Activated naive CD8-positive, alpha-beta T cell (primary cell): Measurements from ENCODE around the gene C9orf85.
A peak's percentile ranks its signal among the peaks of the same experiment; 100 is the strongest.
"Not testable (repeated sequence)": the region's sequence is repeated elsewhere in the genome, so short reads cannot be mapped to it uniquely, and the experiment has no call there.

Experiments used
- H3K27ac Mint-ChIP-seq: one replicate; pipeline ENCODE4 v1.8.0; 2021; ENCODE audit warnings: mixed read lengths
- H3K27me3 Mint-ChIP-seq: one replicate; pipeline ENCODE4 v1.8.0; 2021; ENCODE audit warnings: mixed read lengths
- H3K36me3 Mint-ChIP-seq: one replicate; pipeline ENCODE4 v1.8.0; 2021; ENCODE audit warnings: mixed read lengths
- H3K4me1 Mint-ChIP-seq: one replicate; pipeline ENCODE4 v1.8.0; 2021; ENCODE audit warnings: low read depth, mixed read lengths
- H3K4me3 Mint-ChIP-seq: one replicate; pipeline ENCODE4 v1.8.0; 2021; ENCODE audit warnings: mild to moderate bottlenecking, mixed read lengths
- H3K9me3 Mint-ChIP-seq: one replicate; pipeline ENCODE4 v1.8.0; 2021; ENCODE audit warnings: low read depth, mixed read lengths

The C9orf85 gene

DNA sequence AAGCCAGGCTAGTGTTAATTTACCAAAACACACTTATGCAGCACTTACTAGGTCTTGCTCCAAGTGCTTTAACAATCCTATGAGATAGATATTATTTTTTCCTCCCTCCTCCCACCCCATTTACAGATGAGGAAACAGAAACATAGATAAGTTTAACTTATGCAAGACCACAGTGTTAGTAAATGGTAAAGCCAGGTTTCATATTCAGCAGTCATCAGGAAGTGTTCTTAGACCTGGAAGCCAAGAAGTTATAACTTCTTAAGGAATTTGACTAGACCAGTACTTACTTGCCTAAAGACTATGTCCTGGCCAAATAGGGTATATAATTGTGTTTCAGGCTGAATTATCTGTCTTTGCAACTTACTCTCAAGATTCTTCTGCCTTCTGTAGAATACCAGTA is 16.3 kb upstream of the C9orf85 start:
- no peak overlapping the region for H3K4me3 Mint-ChIP-seq
- no peaks in the 10 kb centered on the region for H3K27me3 Mint-ChIP-seq
- H3K4me1 Mint-ChIP-seq, result peaks cover 68% of the 10 kb centered on the region
- H3K9me3 Mint-ChIP-seq, result no peaks in the 10 kb centered on the region
- H3K36me3 Mint-ChIP-seq, result peaks cover 4% of the 10 kb centered on the region
- peak overlapping the region; percentile 16 for H3K27ac Mint-ChIP-seq

- Mint-ChIP-seq H3K27me3 (no peaks in the 10 kb centered on the region), H3K4me1 (peaks cover 69% of the 10 kb centered on the region), H3K9me3 (no peaks in the 10 kb centered on the region), H3K36me3 (peaks cover 4% of the 10 kb centered on the region), H3K27ac (peak overlapping the region; percentile 29), H3K4me3 (no peak overlapping the region)
Observed at GRCh38 chr9:71895955-71896354, 15.5 kb upstream of the C9orf85 start.

DNA sequence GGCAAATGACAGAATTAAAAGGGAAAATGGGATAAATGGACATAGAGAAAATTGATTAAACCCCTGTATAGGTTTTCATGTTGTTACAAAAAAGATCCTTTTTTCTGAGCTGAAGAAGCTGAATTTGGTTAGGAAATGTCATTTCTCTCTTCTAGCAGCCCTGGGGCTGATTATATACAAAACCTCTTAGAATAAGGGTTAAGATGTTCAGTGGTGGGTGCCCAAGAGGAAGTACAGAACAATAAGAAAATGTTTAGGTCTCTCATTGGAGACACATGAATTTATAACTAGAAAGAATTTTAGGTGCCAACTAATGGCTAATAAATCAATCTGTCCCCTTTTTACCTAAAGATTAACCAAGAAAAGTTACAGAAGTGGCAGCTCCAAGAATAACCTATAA is 14.7 kb upstream of the C9orf85 start:
- peaks cover 71% of the 10 kb centered on the region for H3K4me1 Mint-ChIP-seq
- peak overlapping the region; percentile 34 for H3K27ac Mint-ChIP-seq
- H3K36me3 Mint-ChIP-seq, result peaks cover 4% of the 10 kb centered on the region
- H3K27me3 Mint-ChIP-seq, result no peaks in the 10 kb centered on the region
- peak overlapping the region; percentile 35 for H3K4me3 Mint-ChIP-seq
- no peaks in the 10 kb centered on the region for H3K9me3 Mint-ChIP-seq

DNA sequence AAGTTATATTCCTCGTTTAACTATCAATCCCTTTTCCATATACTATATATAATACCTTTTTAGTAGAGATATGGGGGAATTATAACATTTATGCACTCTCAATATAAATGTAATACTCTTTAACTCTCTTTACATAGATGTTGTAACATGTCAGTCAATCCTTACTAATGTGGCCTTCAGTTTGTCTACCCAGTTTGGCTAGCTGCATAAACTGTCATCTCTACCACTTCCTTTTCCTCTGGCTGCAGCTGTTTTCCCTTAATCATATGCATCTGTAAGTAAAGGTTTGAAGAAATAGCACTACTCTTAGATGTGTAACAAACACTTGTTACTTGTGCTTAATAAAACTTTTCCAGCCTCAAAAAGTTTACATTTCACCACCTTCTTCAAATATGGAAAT is 13.9 kb upstream of the C9orf85 start:
- H3K4me1 Mint-ChIP-seq, result peaks cover 78% of the 10 kb centered on the region
- peak overlapping the region; percentile 25 for H3K4me3 Mint-ChIP-seq
- H3K36me3 Mint-ChIP-seq, result peaks cover 4% of the 10 kb centered on the region
- H3K27me3 Mint-ChIP-seq, result no peaks in the 10 kb centered on the region
- no peaks in the 10 kb centered on the region for H3K9me3 Mint-ChIP-seq
- H3K27ac Mint-ChIP-seq, result peak overlapping the region; percentile 81

DNA sequence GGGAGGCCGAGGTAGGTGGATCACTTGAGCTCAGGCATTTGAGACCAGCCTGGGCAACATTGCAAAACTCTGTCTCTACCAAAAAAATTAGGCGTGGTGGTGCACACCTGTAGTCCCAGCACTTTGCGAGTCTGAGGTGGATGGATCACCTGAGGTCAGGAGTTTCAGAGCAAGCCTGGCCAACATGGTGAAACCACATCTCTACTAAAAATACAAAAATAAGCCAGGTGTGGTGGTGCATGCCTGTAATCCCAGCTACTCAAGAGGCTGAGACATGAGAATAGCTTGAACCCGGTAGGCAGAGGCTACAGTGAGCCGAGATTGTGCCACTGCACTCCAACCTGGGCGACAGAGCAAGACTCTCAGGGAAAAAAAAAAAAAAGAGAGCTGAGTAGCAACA is 12.7 kb upstream of the C9orf85 start:
- H3K4me3 Mint-ChIP-seq, result not testable (repeated sequence)

DNA sequence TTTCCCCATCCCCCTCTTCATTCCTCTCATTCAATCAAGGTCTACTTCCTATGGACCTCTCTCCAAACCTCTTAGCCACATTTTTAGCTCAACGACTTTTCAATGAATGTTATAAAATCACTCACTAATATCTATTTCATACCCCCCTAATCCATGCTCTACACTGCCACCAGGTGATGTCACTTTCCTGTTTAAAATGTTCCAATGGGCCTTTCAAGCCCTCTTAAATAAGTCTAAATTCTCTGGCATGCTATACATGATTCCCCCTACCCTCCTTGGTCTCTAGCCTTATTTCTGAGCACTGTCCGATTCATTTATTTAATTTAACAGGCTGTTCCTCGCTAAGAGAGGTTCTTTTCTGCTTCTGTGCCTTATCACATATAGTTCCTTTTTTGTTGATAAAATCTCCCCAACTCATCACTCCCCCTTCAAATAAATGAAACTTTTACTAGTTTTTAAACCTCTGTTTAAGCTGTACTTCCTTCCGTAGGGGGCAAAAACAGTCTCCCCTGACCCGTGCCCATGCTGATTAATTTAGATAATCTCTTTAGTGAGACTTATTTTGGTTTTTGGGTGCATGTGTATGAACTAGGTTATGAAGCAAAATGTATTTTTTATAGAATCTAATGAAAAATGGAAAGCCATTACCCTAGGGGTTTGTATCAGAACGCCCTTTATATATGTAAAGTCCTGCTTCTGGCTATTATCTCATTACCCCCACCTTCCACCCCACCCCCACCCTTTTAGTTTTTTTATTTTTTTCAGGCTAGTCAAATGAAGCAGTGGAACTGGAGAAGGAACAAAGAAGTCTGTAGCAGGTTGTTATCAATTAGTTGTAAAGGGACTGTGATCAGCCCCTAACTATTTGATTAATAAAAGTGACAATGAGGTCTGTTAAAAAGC is 9.5 kb upstream of the C9orf85 start:
- Mint-ChIP-seq H3K4me1 (peaks cover 75% of the 10 kb centered on the region), H3K27ac (peak overlapping the region; percentile 42), H3K9me3 (no peaks in the 10 kb centered on the region)

More for the DNA sequence above, 12.7 kb upstream of the C9orf85 start:
- not testable (repeated sequence) for H3K36me3 Mint-ChIP-seq, H3K27ac Mint-ChIP-seq, H3K9me3 Mint-ChIP-seq, H3K27me3 Mint-ChIP-seq
- peaks cover 84% of the 10 kb centered on the region for H3K4me1 Mint-ChIP-seq

GRCh38 chr9:71904076-71904475 is 7.4 kb upstream of the C9orf85 start:
- H3K4me1 Mint-ChIP-seq, result peaks cover 69% of the 10 kb centered on the region
- no peak overlapping the region for H3K27ac Mint-ChIP-seq

More for the DNA sequence above, 9.5 kb upstream of the C9orf85 start:
- peaks cover 2% of the 10 kb centered on the region for H3K36me3 Mint-ChIP-seq
- H3K27me3 Mint-ChIP-seq, result no peaks in the 10 kb centered on the region
- H3K4me3 Mint-ChIP-seq, result peak overlapping the region; percentile 25

GRCh38 chr9:71908825-71909224 is 2.6 kb upstream of the C9orf85 start:
- H3K9me3 Mint-ChIP-seq, result no peaks in the 10 kb centered on the region
- H3K27me3 Mint-ChIP-seq, result no peaks in the 10 kb centered on the region
- H3K27ac Mint-ChIP-seq, result no peak overlapping the region
- H3K4me3 Mint-ChIP-seq, result peak overlapping the region; percentile 99
- H3K4me1 Mint-ChIP-seq, result peaks cover 60% of the 10 kb centered on the region
- H3K36me3 Mint-ChIP-seq, result no peaks in the 10 kb centered on the region

More at GRCh38 chr9:71904076-71904475, 7.4 kb upstream of the C9orf85 start:
- H3K4me3 Mint-ChIP-seq, result no peak overlapping the region
- no peaks in the 10 kb centered on the region for H3K27me3 Mint-ChIP-seq
- no peaks in the 10 kb centered on the region for H3K36me3 Mint-ChIP-seq
- no peaks in the 10 kb centered on the region for H3K9me3 Mint-ChIP-seq

DNA sequence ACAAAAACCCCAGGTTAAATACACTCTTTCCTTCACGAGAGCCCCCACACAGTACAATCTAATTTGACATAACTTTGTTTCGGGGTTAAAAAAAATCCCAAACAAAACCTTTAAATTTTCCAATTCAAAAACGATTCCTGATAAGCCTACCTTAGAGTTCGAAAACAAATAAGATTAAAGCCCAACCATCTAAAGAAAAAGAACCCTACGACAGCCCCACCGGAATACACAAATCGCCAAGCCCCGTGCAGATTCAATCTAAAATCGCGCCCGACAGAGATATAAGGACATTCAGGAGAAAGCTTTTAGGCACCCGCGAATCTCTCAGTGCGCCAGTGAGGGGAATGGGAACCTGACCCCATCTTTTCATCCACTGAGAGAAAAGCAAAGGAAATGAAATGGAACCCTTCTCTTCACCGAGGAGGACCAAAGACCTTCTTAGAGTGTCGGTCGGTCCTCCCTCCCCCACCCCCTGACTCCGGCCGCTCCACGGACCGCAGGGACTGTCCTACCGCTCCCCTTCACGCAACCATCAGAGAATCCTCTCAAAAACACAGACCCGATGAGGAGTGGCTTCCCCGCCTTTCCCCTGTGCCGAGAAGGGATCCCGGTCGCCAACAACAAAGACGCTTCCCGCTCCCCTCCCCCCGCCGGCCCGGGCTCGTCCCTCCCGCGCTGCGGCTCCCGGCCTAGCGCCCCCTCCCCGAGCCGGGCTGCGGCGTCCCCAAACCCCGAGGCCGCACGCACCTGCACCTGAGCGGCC is 1.4 kb upstream of the C9orf85 start:
- H3K27ac Mint-ChIP-seq, result peak overlapping the region; percentile 87
- H3K27me3 Mint-ChIP-seq, result no peaks in the 10 kb centered on the region
- no peaks in the 10 kb centered on the region for H3K9me3 Mint-ChIP-seq
- H3K36me3 Mint-ChIP-seq, result no peaks in the 10 kb centered on the region
- H3K4me1 Mint-ChIP-seq, result peaks cover 64% of the 10 kb centered on the region
- H3K4me3 Mint-ChIP-seq, result peak overlapping the region; percentile 99

GRCh38 chr9:71910650-71911060 is 784 bp upstream of the C9orf85 start:
- H3K36me3 Mint-ChIP-seq, result no peaks in the 10 kb centered on the region
- peaks cover 64% of the 10 kb centered on the region for H3K4me1 Mint-ChIP-seq
- no peaks in the 10 kb centered on the region for H3K27me3 Mint-ChIP-seq
- no peaks in the 10 kb centered on the region for H3K9me3 Mint-ChIP-seq
- H3K27ac Mint-ChIP-seq, result peak overlapping the region; percentile 99
- peak overlapping the region; percentile 100 for H3K4me3 Mint-ChIP-seq

DNA sequence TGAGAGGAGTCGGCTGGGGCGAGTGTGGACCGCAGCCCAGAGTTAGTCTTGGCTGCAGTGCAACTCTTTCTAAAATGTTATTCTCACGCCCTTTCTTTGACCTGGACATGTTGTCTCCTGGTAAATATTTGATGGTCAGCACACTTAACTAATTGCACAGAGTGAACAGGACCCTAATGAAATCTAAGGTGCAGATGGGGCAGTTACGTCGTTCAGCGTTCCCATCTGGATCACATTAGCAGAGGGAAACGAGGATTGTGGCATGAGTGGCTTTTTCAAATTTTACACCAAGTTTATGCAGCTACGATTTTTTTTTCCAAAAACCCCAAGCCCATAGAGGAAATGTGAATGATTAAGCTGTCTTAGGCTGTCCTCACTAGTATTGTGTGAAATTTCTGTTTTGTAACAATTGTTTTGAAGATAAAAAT is 483 bp downstream of the C9orf85 start:
- Mint-ChIP-seq H3K4me3 (peak overlapping the region; percentile 100), H3K9me3 (no peaks in the 10 kb centered on the region), H3K4me1 (peaks cover 66% of the 10 kb centered on the region), H3K36me3 (no peaks in the 10 kb centered on the region), H3K27me3 (no peaks in the 10 kb centered on the region), H3K27ac (peak overlapping the region; percentile 99)

DNA sequence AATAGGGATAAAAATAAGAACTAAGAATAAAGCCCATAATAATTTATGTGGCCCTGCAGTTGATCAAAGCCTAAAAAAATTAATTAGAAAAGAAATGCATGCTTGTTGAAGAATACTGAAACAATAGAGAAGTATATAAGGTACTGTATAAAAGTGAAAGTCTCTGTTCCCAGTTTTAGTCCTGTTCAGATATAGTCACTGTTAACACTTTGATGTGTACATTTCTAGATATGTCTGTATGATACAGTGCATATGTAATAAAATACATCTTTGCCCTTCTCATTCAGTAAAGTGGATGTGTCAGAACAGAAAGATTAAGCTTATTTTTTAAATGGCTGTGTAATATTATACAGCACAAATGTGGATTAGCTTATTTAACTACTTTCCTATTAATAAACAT is 4.1 kb downstream of the C9orf85 start:
- H3K4me3 Mint-ChIP-seq, result no peak overlapping the region
- peaks cover 12% of the 10 kb centered on the region for H3K36me3 Mint-ChIP-seq
- H3K27me3 Mint-ChIP-seq, result no peaks in the 10 kb centered on the region
- H3K27ac Mint-ChIP-seq, result no peak overlapping the region
- H3K4me1 Mint-ChIP-seq, result peaks cover 54% of the 10 kb centered on the region
- H3K9me3 Mint-ChIP-seq, result no peaks in the 10 kb centered on the region

DNA sequence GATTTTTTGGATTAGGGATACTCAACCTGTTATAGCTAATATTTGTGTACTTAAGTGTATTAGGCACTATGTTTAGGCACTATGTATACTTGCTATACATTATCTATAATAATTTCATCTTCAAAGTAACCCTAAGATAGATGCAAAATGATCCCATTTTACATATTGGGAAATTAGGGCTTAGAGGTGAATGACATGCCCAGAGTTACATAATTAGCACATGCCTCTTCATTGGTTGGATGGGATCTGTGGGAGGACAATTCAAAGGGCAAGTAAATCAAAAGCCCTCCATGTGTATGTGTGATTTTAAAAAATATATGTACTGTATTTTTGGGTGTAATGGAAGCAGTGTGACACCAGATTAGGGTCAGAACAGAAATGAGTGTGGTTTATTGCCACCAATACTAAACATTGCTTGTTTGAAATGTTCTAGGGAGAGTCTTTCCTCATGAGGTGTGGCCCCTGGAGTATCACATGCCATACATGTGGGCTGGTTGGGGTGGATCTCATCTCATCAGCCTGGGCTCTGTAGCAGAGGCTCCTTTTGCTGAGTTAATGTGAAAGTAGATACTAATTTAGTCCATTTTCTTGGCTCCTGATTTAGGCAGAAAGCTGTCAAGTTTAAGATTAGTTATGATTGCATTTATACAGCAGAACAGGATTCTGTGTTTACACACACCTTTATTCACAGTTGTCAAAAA is 5.5 kb downstream of the C9orf85 start:
- H3K4me3 Mint-ChIP-seq, result no peak overlapping the region
- H3K4me1 Mint-ChIP-seq, result peaks cover 52% of the 10 kb centered on the region
- peaks cover 14% of the 10 kb centered on the region for H3K36me3 Mint-ChIP-seq
- H3K27me3 Mint-ChIP-seq, result no peaks in the 10 kb centered on the region
- no peak overlapping the region for H3K27ac Mint-ChIP-seq
- no peaks in the 10 kb centered on the region for H3K9me3 Mint-ChIP-seq

DNA sequence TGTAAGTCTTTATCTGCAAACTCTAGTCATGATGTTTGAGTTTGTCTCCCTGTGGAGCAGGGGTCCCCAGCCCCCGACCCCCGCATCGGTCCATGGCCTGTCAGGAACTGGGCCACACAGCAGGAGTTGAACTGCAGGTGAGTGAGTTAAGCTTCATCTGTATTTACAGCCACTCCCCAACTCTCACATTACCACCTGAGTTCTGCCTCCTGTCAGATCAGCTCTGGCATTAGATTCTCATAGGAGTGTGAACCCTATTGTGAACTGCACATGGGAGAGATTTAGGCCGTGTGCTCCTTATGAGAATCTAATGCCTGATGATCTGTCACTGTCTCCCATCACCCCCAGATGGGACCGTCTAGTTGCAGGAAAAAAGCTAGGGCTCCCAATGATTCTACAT is 7.0 kb downstream of the C9orf85 start:
- Mint-ChIP-seq H3K4me3 (no peak overlapping the region), H3K4me1 (peaks cover 42% of the 10 kb centered on the region), H3K27me3 (no peaks in the 10 kb centered on the region), H3K36me3 (peaks cover 19% of the 10 kb centered on the region), H3K9me3 (no peaks in the 10 kb centered on the region), H3K27ac (no peak overlapping the region)
